Stimulated activated naive B cell treated with anti-CD40 and anti-IgM and Interleukin-4, amounts not matched to agents 10 μg/mL and 1 μg/mL and 100 μg/mL, for 72 hours (primary cell): ENCODE data around the gene GAS5.
"Not testable (repeated sequence)": the region's sequence is repeated elsewhere in the genome, so short reads cannot be mapped to it uniquely, and the experiment has no call there.

Experiments used
- ATAC-seq, 2 donors: fragments of 150-1000 bp; cut with Tn5 transposase; replicated peaks; 2 replicates each; pipeline ENCODE4 v1.10.0; 2021; ENCODE audit warnings: moderate library complexity in 1 of 2
- DNase-seq: peaks from one replicate; pipeline ENCODE4 v3.0.0; 2021
- H3K27ac Mint-ChIP-seq: one replicate; pipeline ENCODE4 v1.8.0; 2022; ENCODE audit warnings: mild to moderate bottlenecking, mixed read lengths
- H3K27me3 Mint-ChIP-seq, 2 donors: one replicate each; pipeline ENCODE4 v1.8.0; 2022; ENCODE audit warnings: mixed read lengths in 2 of 2
- H3K36me3 Mint-ChIP-seq, 2 donors: one replicate each; pipeline ENCODE4 v1.8.0; 2022; ENCODE audit warnings: mixed read lengths in 2 of 2, mild to moderate bottlenecking in 1 of 2
- H3K4me1 Mint-ChIP-seq, 2 donors: one replicate each; pipeline ENCODE4 v1.8.0; 2022; ENCODE audit warnings: mixed read lengths in 2 of 2, mild to moderate bottlenecking in 1 of 2
- H3K4me3 Mint-ChIP-seq, 2 donors: one replicate each; pipeline ENCODE4 v1.8.0; 2022; ENCODE audit warnings: mild to moderate bottlenecking in 2 of 2, mixed read lengths in 2 of 2, moderate library complexity in 1 of 2
- H3K9me3 Mint-ChIP-seq, 2 donors: one replicate each; pipeline ENCODE4 v1.8.0; 2022; ENCODE audit warnings: mixed read lengths in 2 of 2, mild to moderate bottlenecking in 1 of 2

The GAS5 gene

DNA sequence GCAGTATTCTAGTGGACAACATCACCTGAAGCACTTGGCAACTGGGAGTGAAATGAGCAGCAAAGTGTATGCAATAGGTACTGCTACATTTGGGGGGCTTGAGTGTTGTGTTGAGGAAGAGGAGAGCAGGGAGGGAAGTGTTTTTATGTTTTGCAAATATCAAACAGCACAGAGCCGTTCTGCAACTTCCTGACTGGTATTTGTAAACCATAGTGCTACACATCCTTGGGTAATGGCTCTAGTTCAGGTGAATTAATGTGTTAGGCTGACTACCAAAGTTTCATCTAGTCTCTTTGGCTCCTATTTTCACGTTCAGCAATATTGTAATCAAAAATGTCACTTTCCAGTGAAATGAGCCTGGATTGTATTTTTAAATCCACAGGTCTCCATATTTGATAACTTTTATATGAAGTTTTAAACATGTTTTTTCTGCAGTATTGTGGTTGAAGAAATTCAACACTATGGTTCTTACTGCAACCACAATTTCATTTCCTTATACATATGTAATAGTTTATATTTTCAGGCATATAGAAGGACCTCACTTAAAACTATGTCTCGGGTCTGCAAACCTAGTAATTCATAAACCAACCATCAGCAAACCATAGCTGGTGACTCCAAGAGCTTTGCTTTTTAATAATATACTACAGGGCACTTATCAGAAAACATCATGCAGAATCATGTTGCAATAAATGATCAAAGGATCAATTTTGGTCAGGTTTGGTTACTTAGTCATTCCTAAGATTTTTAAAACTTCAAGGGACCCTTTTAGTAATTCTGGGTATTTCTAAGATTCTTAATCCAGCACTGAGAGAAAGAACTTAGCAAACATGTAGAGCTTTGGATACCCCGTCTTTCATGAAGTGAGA is 19.2 kb upstream of the GAS5 start:
- Mint-ChIP-seq H3K4me3 (no peak overlapping the region), H3K4me1 (peaks cover 2 to 8% of the 10 kb centered on the region in 2 donors), H3K36me3 (peaks cover 31 to 34% of the 10 kb centered on the region in 2 donors), H3K27me3 (no peaks in the 10 kb centered on the region), H3K27ac (no peak overlapping the region), H3K9me3 (no peaks in the 10 kb centered on the region)
- ATAC-seq (no peak), DNase-seq (no peak)

GRCh38 chr1:173884701-173885100 is 16.9 kb upstream of the GAS5 start:
- Mint-ChIP-seq H3K27ac (no peak overlapping the region), H3K4me1 (peaks cover 2 to 8% of the 10 kb centered on the region in 2 donors), H3K27me3 (no peaks in the 10 kb centered on the region), H3K36me3 (peaks cover 27 to 29% of the 10 kb centered on the region in 2 donors), H3K4me3 (no peak overlapping the region), H3K9me3 (no peaks in the 10 kb centered on the region)
- DNase-seq (no peak), ATAC-seq (no peak)

DNA sequence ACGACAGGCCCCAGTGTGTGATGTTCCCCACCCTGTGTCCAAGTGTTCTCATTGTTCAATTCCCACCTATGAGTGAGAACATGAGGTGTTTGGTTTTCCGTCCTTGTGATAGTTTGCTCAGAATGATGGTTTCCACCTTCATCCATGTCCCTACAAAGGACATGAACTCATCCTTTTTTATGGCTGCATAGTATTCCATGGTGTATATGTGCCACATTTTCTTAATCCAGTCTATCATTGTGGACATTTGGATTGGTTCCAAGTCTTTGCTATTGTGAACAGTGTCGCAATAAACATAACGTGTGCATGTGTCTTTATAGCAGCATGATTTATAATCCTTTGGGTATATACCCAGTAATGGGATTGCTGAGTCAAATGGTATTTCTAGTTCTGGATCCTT is 13.3 kb upstream of the GAS5 start:
- ATAC-seq, H3K4me1 Mint-ChIP-seq, H3K27me3 Mint-ChIP-seq, H3K9me3 Mint-ChIP-seq, H3K27ac Mint-ChIP-seq, DNase-seq, H3K4me3 Mint-ChIP-seq: not testable (repeated sequence)
- peaks cover 30 to 32% of the 10 kb centered on the region in 2 donors for H3K36me3 Mint-ChIP-seq

GRCh38 chr1:173878251-173878650 is 10.5 kb upstream of the GAS5 start:
- Mint-ChIP-seq H3K27ac (no peak overlapping the region), H3K27me3 (no peaks in the 10 kb centered on the region), H3K4me3 (no peak overlapping the region), H3K36me3 (peaks cover 32 to 35% of the 10 kb centered on the region in 2 donors), H3K9me3 (no peaks in the 10 kb centered on the region), H3K4me1 (peaks cover 0 to 2% of the 10 kb centered on the region in 2 donors)
- no peak for ATAC-seq
- no peak for DNase-seq

DNA sequence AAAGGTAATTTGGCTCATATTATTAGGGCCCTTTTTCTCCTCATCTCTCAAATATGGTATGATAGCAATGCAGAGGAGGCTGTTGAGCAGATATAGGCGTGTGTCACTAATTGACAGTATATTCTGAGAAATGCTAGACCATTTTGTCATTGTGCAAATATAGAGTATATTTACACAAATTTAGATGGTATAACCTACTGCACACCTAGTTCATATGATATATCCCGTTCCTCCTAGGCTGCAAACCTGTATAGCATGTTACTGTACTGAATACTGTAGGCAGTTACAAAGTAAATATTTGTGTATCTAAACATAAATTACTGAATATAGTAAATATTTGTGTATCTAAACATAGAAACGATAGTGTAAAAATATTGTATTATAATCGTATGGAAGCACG is 8.9 kb upstream of the GAS5 start:
- peaks cover 36 to 38% of the 10 kb centered on the region in 2 donors for H3K36me3 Mint-ChIP-seq
- no peak for ATAC-seq

GRCh38 chr1:173871500-173871899 is 3.7 kb upstream of the GAS5 start:
- ATAC-seq (no peak), DNase-seq (no peak)
- Mint-ChIP-seq H3K9me3 (no peaks in the 10 kb centered on the region), H3K36me3 (peaks cover 34 to 44% of the 10 kb centered on the region in 2 donors), H3K27me3 (no peaks in the 10 kb centered on the region), H3K4me1 (peaks cover 21 to 36% of the 10 kb centered on the region in 2 donors), H3K4me3 (no peak overlapping the region), H3K27ac (no peak overlapping the region)

More for the DNA sequence above, 8.9 kb upstream of the GAS5 start:
- no peaks in the 10 kb centered on the region for H3K9me3 Mint-ChIP-seq
- DNase-seq = no peak
- peaks cover 2 to 8% of the 10 kb centered on the region in 2 donors for H3K4me1 Mint-ChIP-seq
- no peak overlapping the region for H3K4me3 Mint-ChIP-seq
- no peak overlapping the region for H3K27ac Mint-ChIP-seq
- no peaks in the 10 kb centered on the region for H3K27me3 Mint-ChIP-seq

DNA sequence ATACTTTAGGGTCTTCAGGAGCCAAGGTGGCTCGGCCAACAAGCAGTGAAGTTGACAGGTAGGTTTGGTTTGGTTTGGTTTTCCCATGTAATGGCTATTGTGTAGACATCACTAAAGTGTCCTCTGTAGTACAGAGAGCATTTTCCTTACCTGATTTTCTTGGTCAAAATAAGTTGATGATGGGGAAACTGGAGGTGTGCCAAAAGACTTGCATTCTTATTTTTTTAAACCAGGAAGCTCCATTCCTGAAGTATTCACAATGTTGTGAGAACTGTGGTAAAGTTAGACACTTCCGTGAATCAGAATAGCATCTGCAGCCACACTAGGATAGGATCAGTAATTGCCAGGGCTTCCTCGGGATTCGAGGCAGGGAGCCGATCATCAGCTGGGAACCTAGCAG is 3.3 kb upstream of the GAS5 start:
- Mint-ChIP-seq H3K27ac (no peak overlapping the region), H3K9me3 (no peaks in the 10 kb centered on the region), H3K4me3 (no peak overlapping the region), H3K36me3 (peaks cover 38 to 48% of the 10 kb centered on the region in 2 donors), H3K4me1 (peaks cover 21 to 40% of the 10 kb centered on the region in 2 donors), H3K27me3 (no peaks in the 10 kb centered on the region)
- ATAC-seq (no peak), DNase-seq (no peak)

DNA sequence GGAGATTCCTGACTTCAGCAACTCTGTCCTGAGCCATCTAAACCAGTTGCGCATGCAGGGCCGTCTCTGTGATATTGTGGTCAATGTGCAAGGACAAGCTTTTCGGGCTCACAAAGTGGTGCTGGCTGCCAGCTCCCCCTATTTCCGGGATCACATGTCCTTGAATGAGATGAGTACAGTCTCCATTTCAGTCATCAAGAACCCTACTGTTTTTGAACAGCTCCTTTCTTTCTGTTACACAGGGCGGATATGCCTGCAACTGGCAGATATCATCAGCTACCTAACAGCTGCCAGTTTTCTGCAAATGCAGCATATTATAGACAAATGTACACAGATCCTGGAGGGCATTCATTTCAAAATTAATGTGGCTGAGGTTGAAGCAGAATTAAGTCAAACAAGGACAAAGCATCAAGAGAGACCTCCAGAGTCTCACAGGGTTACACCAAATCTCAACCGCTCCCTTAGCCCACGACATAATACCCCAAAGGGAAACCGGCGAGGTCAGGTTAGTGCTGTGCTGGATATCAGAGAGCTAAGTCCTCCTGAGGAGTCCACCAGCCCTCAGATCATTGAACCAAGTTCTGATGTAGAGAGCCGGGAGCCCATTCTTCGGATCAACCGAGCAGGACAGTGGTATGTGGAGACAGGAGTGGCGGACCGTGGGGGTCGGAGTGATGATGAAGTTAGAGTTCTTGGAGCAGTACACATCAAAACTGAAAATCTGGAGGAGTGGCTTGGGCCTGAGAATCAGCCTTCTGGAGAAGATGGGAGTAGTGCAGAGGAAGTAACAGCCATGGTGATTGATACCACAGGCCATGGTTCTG is 2.7 kb upstream of the GAS5 start:
- no peaks in the 10 kb centered on the region for H3K9me3 Mint-ChIP-seq
- H3K27me3 Mint-ChIP-seq = no peaks in the 10 kb centered on the region
- H3K27ac Mint-ChIP-seq = peak overlapping the region; percentile 56
- ATAC-seq (no peak), DNase-seq (no peak)
- peaks cover 26 to 46% of the 10 kb centered on the region in 2 donors for H3K4me1 Mint-ChIP-seq
- H3K4me3 Mint-ChIP-seq = peak overlapping the region; percentile 29 to 39
- H3K36me3 Mint-ChIP-seq = peaks cover 39 to 48% of the 10 kb centered on the region in 2 donors

GRCh38 chr1:173869021-173869359 is 1.2 kb upstream of the GAS5 start:
- Mint-ChIP-seq H3K27ac (peak overlapping the region; percentile 99), H3K27me3 (no peaks in the 10 kb centered on the region), H3K4me3 (peak overlapping the region; percentile 93 to 97), H3K36me3 (peaks cover 48 to 63% of the 10 kb centered on the region in 2 donors), H3K9me3 (no peaks in the 10 kb centered on the region), H3K4me1 (peaks cover 34 to 61% of the 10 kb centered on the region in 2 donors)
- ATAC-seq (peak in 1 of 2 donors; percentile 0), DNase-seq (no peak)

DNA sequence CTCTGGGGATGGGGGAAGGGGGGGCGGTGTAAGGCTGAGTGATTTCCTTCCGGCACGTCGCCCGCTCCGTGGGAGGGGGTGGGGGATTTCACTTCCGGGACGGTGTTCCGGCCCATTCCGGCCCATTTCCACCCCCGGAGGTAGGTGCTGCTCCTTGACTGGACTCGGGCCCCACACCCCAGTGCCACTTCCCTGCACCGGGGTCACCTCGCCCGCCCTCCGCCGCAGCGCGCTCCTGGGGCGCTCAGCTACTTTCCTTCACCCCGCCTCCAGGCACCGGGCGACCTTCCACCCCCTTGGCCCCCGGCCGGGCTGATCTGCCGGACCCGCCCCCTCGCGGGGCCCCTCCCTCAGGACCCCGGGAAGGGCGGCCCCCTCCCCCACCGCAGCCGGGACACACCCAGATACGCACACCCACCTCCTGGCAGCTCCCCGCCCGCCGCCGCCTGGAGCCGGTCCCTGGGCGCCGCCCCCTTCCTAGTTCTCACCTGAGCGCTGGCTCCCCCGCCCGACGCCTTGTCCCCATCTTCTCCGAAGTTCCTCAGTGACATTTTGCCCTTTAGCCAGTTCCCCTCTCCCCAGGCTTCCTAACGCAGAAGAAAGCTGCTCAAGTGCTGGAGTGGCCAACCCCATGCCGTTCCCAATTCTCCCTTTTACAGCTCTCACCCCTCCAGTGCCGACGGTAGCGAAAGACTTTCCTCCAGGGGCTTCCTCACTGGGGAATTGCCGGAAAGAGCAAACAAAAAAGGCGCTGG is 654 bp upstream of the GAS5 start, which contains the start of gene ZBTB37:
Gene ZBTB37 (plus strand): TSS at position 115 of the 755 bp plus-strand sequence. CDS start 1,846 bp downstream, outside the sequence.
- H3K27ac Mint-ChIP-seq = peak within 1 kb of the TSS; percentile 99
- no peaks in the 10 kb centered on the region for H3K27me3 Mint-ChIP-seq
- H3K4me3 Mint-ChIP-seq = peak within 1 kb of the TSS; percentile 93 to 97
- peaks cover 51 to 67% of the 10 kb centered on the region in 2 donors for H3K36me3 Mint-ChIP-seq
- H3K4me1 Mint-ChIP-seq = peaks cover 36 to 65% of the 10 kb centered on the region in 2 donors
- peak; percentile 74 to 78 for ATAC-seq
- DNase-seq = peak; percentile 93
- no peaks in the 10 kb centered on the region for H3K9me3 Mint-ChIP-seq

DNA sequence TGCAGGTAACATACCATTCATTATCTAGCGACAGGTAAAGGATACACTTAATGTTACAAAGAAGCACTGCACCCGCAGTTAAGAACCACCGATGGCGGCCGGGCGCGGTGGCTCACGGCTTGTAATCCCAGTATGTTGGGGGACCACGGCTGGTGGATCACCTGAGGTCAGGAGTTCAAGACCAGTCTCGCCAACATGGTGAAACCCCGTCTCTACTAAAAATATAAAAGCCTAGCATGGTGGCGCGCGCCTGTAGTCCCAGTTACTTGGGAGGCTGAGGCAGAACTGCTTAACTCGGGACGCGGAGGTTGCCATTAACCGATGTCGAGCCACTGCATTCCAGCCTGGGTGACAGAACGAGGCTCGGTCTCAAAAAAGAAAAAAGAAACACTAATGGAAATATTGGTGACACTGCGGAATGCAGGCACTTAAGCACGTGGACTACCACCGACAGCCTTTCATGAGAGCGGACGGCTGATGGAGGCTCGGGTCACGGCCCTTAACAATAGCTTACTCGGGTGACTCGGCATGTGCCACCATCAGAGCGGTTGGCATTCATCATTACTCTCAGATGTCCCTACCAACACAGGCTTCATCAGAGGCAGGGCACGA is 542 bp downstream of the GAS5 start:
- peak overlapping the region; percentile 93 to 97 for H3K4me3 Mint-ChIP-seq
- H3K36me3 Mint-ChIP-seq = peaks cover 49 to 70% of the 10 kb centered on the region in 2 donors
- DNase-seq = no peak

GRCh38 chr1:173866413-173867115 is 1.2 kb downstream of the GAS5 start:
- Mint-ChIP-seq H3K9me3 (no peaks in the 10 kb centered on the region), H3K4me1 (peaks cover 33 to 57% of the 10 kb centered on the region in 2 donors), H3K36me3 (peaks cover 49 to 71% of the 10 kb centered on the region in 2 donors), H3K4me3 (peak overlapping the region; percentile 93 to 97), H3K27me3 (no peaks in the 10 kb centered on the region), H3K27ac (peak overlapping the region; percentile 99)
- DNase-seq (no peak), ATAC-seq (no peak)

More for the DNA sequence above, 542 bp downstream of the GAS5 start:
- Mint-ChIP-seq H3K27ac (peak overlapping the region; percentile 99), H3K27me3 (no peaks in the 10 kb centered on the region), H3K4me1 (peaks cover 34 to 59% of the 10 kb centered on the region in 2 donors), H3K9me3 (no peaks in the 10 kb centered on the region)
- no peak for ATAC-seq
